Retina (tissue), 1 donor: ENCODE data around the gene MAN2C1.
"Not testable (repeated sequence)": the region's sequence is repeated elsewhere in the genome, so short reads cannot be mapped to it uniquely, and the experiment has no call there.

ENCODE experiments used
- DNase-seq: peaks from one replicate; pipeline ENCODE4 v3.0.0-alpha.2; 2016

The MAN2C1 gene

GRCh38 chr15:75342221-75342620 lies 26.2 kb downstream of the MAN2C1 start:
- no peak for DNase-seq

GRCh38 chr15:75339531-75340240 lies 28.7 kb downstream of the MAN2C1 start:
- no peak for DNase-seq

GRCh38 chr15:75338661-75339240 lies 29.7 kb downstream of the MAN2C1 start:
- DNase-seq = no peak

GRCh38 chr15:75335705-75336355 lies 32.6 kb downstream of the MAN2C1 start, which contains the start of gene COMMD4:
COMMD4 (plus strand) TSS chr15:75336063; CDS start chr15:75336090, 27 bp downstream.
- DNase-seq = peak; percentile 96

GRCh38 chr15:75335313-75335704 lies 33.1 kb downstream of the MAN2C1 start:
- no peak for DNase-seq

GRCh38 chr15:75333654-75334419 lies 34.6 kb downstream of the MAN2C1 start:
- not testable (repeated sequence) for DNase-seq

- DNase-seq = not testable (repeated sequence)
Measured at GRCh38 chr15:75332093-75332492, 36.3 kb downstream of the MAN2C1 start.

GRCh38 chr15:75329571-75329970 lies 38.8 kb downstream of the MAN2C1 start:
- DNase-seq = no peak

GRCh38 chr15:75328493-75329314 lies 39.7 kb downstream of the MAN2C1 start:
- no peak for DNase-seq

GRCh38 chr15:75327491-75327890 lies 40.9 kb downstream of the MAN2C1 start:
- no peak for DNase-seq

- DNase-seq = no peak
Measured at GRCh38 chr15:75327005-75327404, 41.4 kb downstream of the MAN2C1 start.

- DNase-seq = no peak
Measured at GRCh38 chr15:75325922-75326321, 42.5 kb downstream of the MAN2C1 start.

GRCh38 chr15:75321711-75322110 lies 46.7 kb downstream of the MAN2C1 start:
- DNase-seq = no peak

GRCh38 chr15:75319231-75319897 lies 49.0 kb downstream of the MAN2C1 start:
- DNase-seq = not testable (repeated sequence)

- no peak for DNase-seq
Measured at GRCh38 chr15:75314552-75315290, 53.7 kb downstream of the MAN2C1 start.

GRCh38 chr15:75313116-75313845 lies 55.1 kb downstream of the MAN2C1 start:
- DNase-seq = no peak

GRCh38 chr15:75312548-75312947 lies 55.9 kb downstream of the MAN2C1 start:
- not testable (repeated sequence) for DNase-seq

- no peak for DNase-seq
Measured at GRCh38 chr15:75309711-75310110, 58.7 kb downstream of the MAN2C1 start.

- DNase-seq = peak; percentile 28
Measured at GRCh38 chr15:75307778-75308390, 60.5 kb downstream of the MAN2C1 start.

- DNase-seq = no peak
Measured at GRCh38 chr15:75306188-75306587, 62.2 kb downstream of the MAN2C1 start.
